SK-N-SH (cell line): ENCODE data around the gene FOXK2. TPM values are rescaled to one million over a fixed set of nuclear protein-coding genes. Genes with fewer than 3 reads are reported as not detected.

ENCODE experiments used
- CTCF ChIA-PET: fragments of 300-600, 350-600 bp; formaldehyde crosslinking; extraction: SDS; loops from one replicate; lab custom pipeline; 2021; lab: Yijun Ruan, JAX
- POLR2A ChIA-PET: fragments of 350-600 bp; sonication (Branson Sonifier 250); formaldehyde crosslinking; extraction: SDS; loops from one replicate; lab custom pipeline; 2020; ENCODE audit warnings: antibody characterized with exemption, inconsistent platforms; lab: Yijun Ruan, JAX
- DNase-seq: peaks from one replicate; pipeline ENCODE4 v3.0.0; 2012
- H2AFZ ChIP-seq: fragments of 200-600 bp; sonication (generic); 2 replicates; pipeline ENCODE4 v1.8.1; 2016; ENCODE audit warnings: antibody characterized with exemption, mild to moderate bottlenecking, low read depth
- H3F3A ChIP-seq: fragments of 200-600 bp; sonication (generic); replicated peaks from 2 replicates; pipeline ENCODE3; 2016; ENCODE audit warnings: antibody characterized with exemption, mild to moderate bottlenecking; ENCODE audit not compliant: insufficient read depth
- H3K27ac ChIP-seq, 2 experiments: fragments of 200-500 bp in 1 of 2; fragments of 200-600 bp in 1 of 2; sonication (Bioruptor generic) in 1 of 2; sonication (generic), shearing (Covaris generic) in 1 of 2; 2 replicates each; pipeline versions ENCODE4 v1.5.1 to v1.6.1; 2014 to 2016; ENCODE audit warnings: low read depth in 2 of 2, inconsistent platforms in 1 of 2, low read length in 1 of 2, mild to moderate bottlenecking in 1 of 2, mixed read lengths in 1 of 2
- H3K27me3 ChIP-seq: fragments of 200-600 bp; sonication (generic), shearing (Covaris generic); 2 replicates; pipeline ENCODE4 v1.6.1; 2016; ENCODE audit warnings: mixed run types; ENCODE audit not compliant: insufficient read depth
- H3K36me3 ChIP-seq, 2 experiments: fragments of 200-500 bp in 1 of 2; fragments of 200-600 bp in 1 of 2; sonication (Bioruptor generic) in 1 of 2; sonication (generic) in 1 of 2; replicated peaks in 1 of 2; 2 replicates each; pipeline versions ENCODE3 to v1.5.1; 2014 to 2016; ENCODE audit warnings: low read length in 1 of 2, mild to moderate bottlenecking in 1 of 2; ENCODE audit not compliant: insufficient read depth in 2 of 2, control insufficient read depth in 1 of 2
- H3K4me1 ChIP-seq, 2 experiments: fragments of 200-500 bp in 1 of 2; fragments of 200-600 bp in 1 of 2; sonication (Bioruptor generic) in 1 of 2; sonication (generic), shearing (Covaris generic) in 1 of 2; 2 replicates each; pipeline versions ENCODE4 v1.5.1 to v1.6.1; 2014 to 2016; ENCODE audit warnings: low read depth in 1 of 2, low read length in 1 of 2, mixed run types in 1 of 2; ENCODE audit not compliant: insufficient read depth in 2 of 2, control insufficient read depth in 1 of 2
- H3K4me2 ChIP-seq: fragments of 200-600 bp; sonication (generic), shearing (Covaris generic); 2 replicates; pipeline ENCODE4 v1.6.1; 2017; ENCODE audit warnings: mixed run types
- H3K4me3 ChIP-seq, 2 experiments: fragments of 200-500 bp in 1 of 2; fragments of 200-600 bp in 1 of 2; sonication (Bioruptor generic) in 1 of 2; sonication (generic), shearing (Covaris generic) in 1 of 2; 2 replicates each; pipeline versions ENCODE4 v1.5.1 to v1.8.1; 2014 to 2016; ENCODE audit warnings: low read depth in 2 of 2, inconsistent platforms in 1 of 2, low read length in 1 of 2, mild to moderate bottlenecking in 1 of 2, mixed read lengths in 1 of 2, moderate library complexity in 1 of 2
- H3K79me2 ChIP-seq: fragments of 200-600 bp; sonication (generic); 2 replicates; pipeline ENCODE4 v1.8.1; 2017; ENCODE audit warnings: mild to moderate bottlenecking; ENCODE audit not compliant: insufficient read depth
- H3K9ac ChIP-seq: fragments of 200-600 bp; sonication (generic); 2 replicates; pipeline ENCODE4 v1.6.1; 2017; ENCODE audit warnings: mixed run types
- H3K9me2 ChIP-seq: fragments of 200-600 bp; sonication (generic); 2 replicates; pipeline ENCODE4 v1.6.1; 2017; ENCODE audit warnings: mixed run types
- H3K9me3 ChIP-seq: fragments of 200-600 bp; sonication (generic); 2 replicates; pipeline ENCODE4 v1.6.1; 2017; ENCODE audit warnings: mixed run types, mild to moderate bottlenecking, moderate library complexity
- H4K20me1 ChIP-seq: fragments of 200-600 bp; sonication (generic); 2 replicates; pipeline ENCODE4 v1.6.1; 2017; ENCODE audit warnings: mild to moderate bottlenecking, mixed run types; ENCODE audit not compliant: insufficient read depth
- EP300 ChIP-seq, 2 experiments: IDR thresholded peaks; 2 replicates each; pipeline versions ENCODE4 v1.4.0 to v1.6.1; 2012; ENCODE audit warnings: borderline replicate concordance in 1 of 2, low read depth in 1 of 2, low read length in 1 of 2
- FOSL2 ChIP-seq: IDR thresholded peaks from 2 replicates; pipeline ENCODE4 v1.4.0; 2012; ENCODE audit warnings: low read depth, mild to moderate bottlenecking, moderate library complexity, borderline replicate concordance
- FOXJ3 ChIP-seq: sonication (generic); formaldehyde crosslinking; IDR thresholded peaks from 2 replicates; pipeline ENCODE4 v1.5.1; 2020; ENCODE audit warnings: mild to moderate bottlenecking, missing genetic modification reagents
- FOXM1 ChIP-seq: IDR thresholded peaks from 2 replicates; pipeline ENCODE4 v1.4.0; 2012; ENCODE audit warnings: low read depth, mild to moderate bottlenecking
- GATA2 ChIP-seq: sonication (generic); formaldehyde crosslinking; IDR thresholded peaks from 2 replicates; pipeline ENCODE4 v1.5.0; 2020; ENCODE audit warnings: mild to moderate bottlenecking, missing genetic modification reagents
- JUND ChIP-seq: IDR thresholded peaks from 2 replicates; pipeline ENCODE4 v1.4.0; 2012
- MXI1 ChIP-seq: IDR thresholded peaks from 2 replicates; pipeline ENCODE4 v1.6.1; 2012; ENCODE audit warnings: mild to moderate bottlenecking, low read depth, low read length, improper control_type of control experiment
- POLR2AphosphoS5 ChIP-seq: IDR thresholded peaks from 2 replicates; pipeline ENCODE4 v1.6.1; 2012; ENCODE audit warnings: low read depth, low read length
- RAD21 ChIP-seq: IDR thresholded peaks from 2 replicates; pipeline ENCODE4 v1.6.1; 2012; ENCODE audit warnings: mild to moderate bottlenecking, low read length
- RFX5 ChIP-seq: IDR thresholded peaks from 2 replicates; pipeline ENCODE4 v1.6.1; 2012; ENCODE audit warnings: mild to moderate bottlenecking, improper control_type of control experiment, low read length
- RXRA ChIP-seq: IDR thresholded peaks from 2 replicates; pipeline ENCODE4 v1.4.0; 2012; ENCODE audit warnings: low read depth, mild to moderate bottlenecking, borderline replicate concordance
- SIN3A ChIP-seq: IDR thresholded peaks from 2 replicates; pipeline ENCODE4 v1.6.1; 2012; ENCODE audit warnings: low read depth, mild to moderate bottlenecking, low read length, moderate library complexity, borderline replicate concordance
- SMC3 ChIP-seq: IDR thresholded peaks from 2 replicates; pipeline ENCODE4 v1.6.1; 2012; ENCODE audit warnings: low read depth, low read length, improper control_type of control experiment
- TCF12 ChIP-seq: IDR thresholded peaks from 2 replicates; pipeline ENCODE4 v1.4.0; 2012
- TEAD4 ChIP-seq: IDR thresholded peaks from 2 replicates; pipeline ENCODE4 v1.4.0; 2012; ENCODE audit warnings: mild to moderate bottlenecking, borderline replicate concordance; ENCODE audit not compliant: insufficient read depth
- USF2 ChIP-seq: fragments of 150-350 bp; IDR thresholded peaks from 2 replicates; pipeline ENCODE4 v1.6.1; 2017; ENCODE audit warnings: antibody characterized with exemption, low read length, low read depth, borderline replicate concordance
- ZBTB33 ChIP-seq: IDR thresholded peaks from 2 replicates; pipeline ENCODE4 v1.4.0; 2012; ENCODE audit warnings: low read depth, borderline replicate concordance
- WGBS: methylation state at CpG from one replicate; pipeline ENCODE4 v1.1.6; 2017; ENCODE audit warnings: low lambda C conversion rate; 5-methylcytosine and 5-hydroxymethylcytosine counted together
- polyA plus RNA-seq, 3 experiments: library from polyadenylated mRNA; depleted of rRNA; stranded (reverse); fragments of >200 nt; gene quantifications; 2 replicates each; pipeline ENCODE4 v1.2.3, GENCODE V29; 2012
- TF ChIP-seq, protein P1 (sequence below): IDR thresholded peaks from 2 replicates; pipeline ENCODE4; 2012
- TF ChIP-seq, protein P2 (sequence below): IDR thresholded peaks from 2 replicates; pipeline ENCODE4 v1.4.0; 2012; ENCODE audit warnings: low read depth
- TF ChIP-seq, protein P3 (sequence below): IDR thresholded peaks from 2 replicates; pipeline ENCODE4 v1.6.1; 2012; ENCODE audit warnings: mild to moderate bottlenecking, low read depth, low read length, moderate library complexity

FOXK2 gene
- polyA plus RNA-seq, 1 of the 3 experiments (the other 2 are of a cell fraction) = 36.4 TPM

DNA sequence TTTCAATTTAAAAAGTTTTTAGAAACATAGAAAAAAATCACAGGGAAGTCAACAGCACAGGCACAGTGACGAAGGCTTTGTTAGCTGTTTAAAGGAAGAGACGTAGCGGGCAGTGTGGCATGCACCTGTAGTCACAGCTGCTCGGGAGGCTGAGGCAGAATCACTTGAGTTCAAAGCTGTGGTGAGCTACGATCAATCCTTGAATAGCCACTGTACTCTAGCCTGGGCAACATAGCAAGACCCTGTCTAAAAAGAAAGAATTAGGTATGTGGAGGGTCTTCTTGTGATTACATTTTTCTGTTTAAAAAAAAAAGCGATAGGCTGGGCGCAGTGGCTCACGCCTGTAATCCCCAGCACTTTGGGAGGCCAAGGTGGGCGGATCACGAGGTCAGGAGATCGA, 50.1 kb downstream of the FOXK2 start:
- no peaks in the 10 kb centered on the region for H3K9me3 ChIP-seq
- no peak overlapping the region for H2AFZ ChIP-seq
- no peaks in the 10 kb centered on the region for H3K4me1 ChIP-seq
- peaks cover 58 to 60% of the 10 kb centered on the region in 2 experiments for H3K36me3 ChIP-seq
- H4K20me1 ChIP-seq = peaks cover 35% of the 10 kb centered on the region
- H3K79me2 ChIP-seq = peaks cover 87% of the 10 kb centered on the region
- H3K9me2 ChIP-seq = no peaks in the 10 kb centered on the region
- H3K4me2 ChIP-seq = no peak overlapping the region
- ChIA-PET POLR2A (no interaction called here), CTCF (interaction anchor here (0.9 to 4.2 kb wide), 4 partner anchors 10 to 23 kb away, joined by 3 to 26 read pairs (median 4); no protein-coding TSS in a partner anchor)
- TF ChIP-seq POLR2AphosphoS5 (no peak), TCF12 (no peak), SIN3A (no peak), RXRA (no peak), SMC3 (no peak), FOSL2 (no peak), EP300 (IDR thresholded peaks at IDR 0.05; ENCODE audit: borderline replicate concordance in 1 of 2, low read depth in 1 of 2, low read length in 1 of 2) (no peak), FOXM1 (no peak), RFX5 (no peak)
- TF ChIP-seq, protein P1, sequence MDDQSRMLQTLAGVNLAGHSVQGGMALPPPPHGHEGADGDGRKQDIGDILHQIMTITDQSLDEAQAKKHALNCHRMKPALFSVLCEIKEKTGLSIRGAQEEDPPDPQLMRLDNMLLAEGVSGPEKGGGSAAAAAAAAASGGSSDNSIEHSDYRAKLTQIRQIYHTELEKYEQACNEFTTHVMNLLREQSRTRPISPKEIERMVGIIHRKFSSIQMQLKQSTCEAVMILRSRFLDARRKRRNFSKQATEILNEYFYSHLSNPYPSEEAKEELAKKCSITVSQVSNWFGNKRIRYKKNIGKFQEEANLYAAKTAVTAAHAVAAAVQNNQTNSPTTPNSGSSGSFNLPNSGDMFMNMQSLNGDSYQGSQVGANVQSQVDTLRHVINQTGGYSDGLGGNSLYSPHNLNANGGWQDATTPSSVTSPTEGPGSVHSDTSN = no peak
- TF ChIP-seq, protein P2, sequence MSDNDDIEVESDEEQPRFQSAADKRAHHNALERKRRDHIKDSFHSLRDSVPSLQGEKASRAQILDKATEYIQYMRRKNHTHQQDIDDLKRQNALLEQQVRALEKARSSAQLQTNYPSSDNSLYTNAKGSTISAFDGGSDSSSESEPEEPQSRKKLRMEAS = no peak
- H3F3A ChIP-seq = peaks cover 6% of the 10 kb centered on the region
- no peak overlapping the region for H3K27ac ChIP-seq
- H3K27me3 ChIP-seq = no peaks in the 10 kb centered on the region
- no peak overlapping the region for H3K4me3 ChIP-seq
- no peak overlapping the region for H3K9ac ChIP-seq
- 90% methylated on average over 11 of the region's 11 CpGs for WGBS
- DNase-seq = no peak

GRCh38 chr17:82570277-82570676, 50.7 kb downstream of the FOXK2 start:
- Histone ChIP-seq H3K36me3 (peaks cover 62 to 63% of the 10 kb centered on the region in 2 experiments), H3F3A (peaks cover 6% of the 10 kb centered on the region), H3K4me2 (no peak overlapping the region), H3K27ac (no peak overlapping the region), H3K4me3 (no peak overlapping the region), H4K20me1 (peaks cover 35% of the 10 kb centered on the region), H3K9me2 (no peaks in the 10 kb centered on the region), H3K79me2 (peaks cover 81% of the 10 kb centered on the region), H3K27me3 (no peaks in the 10 kb centered on the region), H3K4me1 (no peaks in the 10 kb centered on the region), H3K9ac (no peak overlapping the region), H2AFZ (no peak overlapping the region), H3K9me3 (no peaks in the 10 kb centered on the region)
- DNase-seq = no peak
- 98% methylated on average over 9 of the region's 9 CpGs for WGBS
- POLR2A ChIA-PET = no interaction called here
- CTCF ChIA-PET = interaction anchor here (0.9 to 4.2 kb wide), 3 partner anchors 9 to 22 kb away, joined by 3 to 26 read pairs (median 3); no protein-coding TSS in a partner anchor
- TF ChIP-seq USF2 (no peak), ZBTB33 (no peak), MXI1 (no peak), TEAD4 (no peak), RFX5 (no peak), POLR2AphosphoS5 (no peak), GATA2 (CRISPR knock-in tag) (no peak), RXRA (no peak), RAD21 (no peak), JUND (no peak), FOXJ3 (CRISPR knock-in tag) (no peak)
- TF ChIP-seq, protein P3, sequence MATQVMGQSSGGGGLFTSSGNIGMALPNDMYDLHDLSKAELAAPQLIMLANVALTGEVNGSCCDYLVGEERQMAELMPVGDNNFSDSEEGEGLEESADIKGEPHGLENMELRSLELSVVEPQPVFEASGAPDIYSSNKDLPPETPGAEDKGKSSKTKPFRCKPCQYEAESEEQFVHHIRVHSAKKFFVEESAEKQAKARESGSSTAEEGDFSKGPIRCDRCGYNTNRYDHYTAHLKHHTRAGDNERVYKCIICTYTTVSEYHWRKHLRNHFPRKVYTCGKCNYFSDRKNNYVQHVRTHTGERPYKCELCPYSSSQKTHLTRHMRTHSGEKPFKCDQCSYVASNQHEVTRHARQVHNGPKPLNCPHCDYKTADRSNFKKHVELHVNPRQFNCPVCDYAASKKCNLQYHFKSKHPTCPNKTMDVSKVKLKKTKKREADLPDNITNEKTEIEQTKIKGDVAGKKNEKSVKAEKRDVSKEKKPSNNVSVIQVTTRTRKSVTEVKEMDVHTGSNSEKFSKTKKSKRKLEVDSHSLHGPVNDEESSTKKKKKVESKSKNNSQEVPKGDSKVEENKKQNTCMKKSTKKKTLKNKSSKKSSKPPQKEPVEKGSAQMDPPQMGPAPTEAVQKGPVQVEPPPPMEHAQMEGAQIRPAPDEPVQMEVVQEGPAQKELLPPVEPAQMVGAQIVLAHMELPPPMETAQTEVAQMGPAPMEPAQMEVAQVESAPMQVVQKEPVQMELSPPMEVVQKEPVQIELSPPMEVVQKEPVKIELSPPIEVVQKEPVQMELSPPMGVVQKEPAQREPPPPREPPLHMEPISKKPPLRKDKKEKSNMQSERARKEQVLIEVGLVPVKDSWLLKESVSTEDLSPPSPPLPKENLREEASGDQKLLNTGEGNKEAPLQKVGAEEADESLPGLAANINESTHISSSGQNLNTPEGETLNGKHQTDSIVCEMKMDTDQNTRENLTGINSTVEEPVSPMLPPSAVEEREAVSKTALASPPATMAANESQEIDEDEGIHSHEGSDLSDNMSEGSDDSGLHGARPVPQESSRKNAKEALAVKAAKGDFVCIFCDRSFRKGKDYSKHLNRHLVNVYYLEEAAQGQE = no peak
- TF ChIP-seq, protein P2 = no peak
